H54 (cell line): Measurements from ENCODE around the gene CCDC157.
A peak's percentile ranks its signal among the peaks of the same experiment; 100 is the strongest.

ENCODE experiments used
- DNase-seq: peaks from one replicate; pipeline ENCODE4 v3.0.0; 2011; ENCODE audit warnings: low spot score, mixed read lengths; ENCODE audit not compliant: insufficient read length
- FAIRE-seq: peaks from 3 replicates; lab custom pipeline; 2011; peaks lifted over from hg19 to GRCh38; lab: Jason Lieb, UNC
- POLR2A ChIP-seq: IDR thresholded peaks from 2 replicates; pipeline ENCODE4 v1.6.1; 2011; ENCODE audit warnings: low read depth, mild to moderate bottlenecking, low read length

Gene CCDC157

DNA sequence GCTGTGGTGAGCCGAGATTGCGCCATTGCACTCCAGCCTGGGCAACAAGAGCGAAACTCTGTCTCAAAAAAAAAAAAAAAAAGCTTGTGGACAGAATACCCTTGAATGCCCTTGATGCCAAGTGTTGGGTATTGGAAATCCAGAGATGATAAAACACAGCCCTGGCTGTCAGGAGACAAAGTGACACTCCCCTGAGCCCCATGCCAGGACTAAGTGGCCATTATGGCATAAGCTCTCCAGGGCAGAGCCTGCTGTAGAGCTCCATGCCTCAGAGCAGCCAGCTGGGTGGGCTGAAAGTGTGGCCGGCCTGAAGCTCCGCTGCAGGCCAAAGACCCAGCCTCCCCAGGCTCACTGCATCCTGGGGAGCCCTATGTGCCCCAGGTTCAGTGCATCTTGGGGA is 25.5 kb downstream of the CCDC157 start:
- FAIRE-seq, result no peak
- TF ChIP-seq POLR2A, result no peak
- no peak for DNase-seq

GRCh38 chr22:30383061-30383460 is 26.3 kb downstream of the CCDC157 start:
- TF ChIP-seq POLR2A, result no peak
- FAIRE-seq (no peak), DNase-seq (no peak)

DNA sequence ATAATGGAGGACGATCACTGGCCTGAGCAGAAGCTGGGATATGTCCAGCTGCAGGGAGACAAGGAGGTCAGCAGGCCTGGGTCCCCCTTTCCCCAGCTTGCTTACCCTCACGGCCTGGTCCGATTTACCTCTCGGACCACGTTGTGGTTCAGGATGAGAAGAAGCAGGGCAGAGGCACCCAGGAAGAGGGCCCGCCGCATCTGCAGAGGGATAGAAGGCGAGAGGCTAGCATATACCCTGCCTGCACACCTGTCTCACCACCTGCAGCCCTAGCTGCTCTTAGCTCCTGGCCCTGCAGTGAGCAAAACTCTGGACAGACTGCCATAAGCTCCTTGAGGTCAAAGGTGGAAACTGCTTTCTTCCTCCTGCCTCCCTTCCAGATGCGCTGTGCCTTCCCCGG is 29.1 kb downstream of the CCDC157 start:
- DNase-seq, result no peak
- no peak for TF ChIP-seq POLR2A
- no peak for FAIRE-seq

- DNase-seq, result no peak
- FAIRE-seq, result no peak
- TF ChIP-seq POLR2A, result no peak
Measured at GRCh38 chr22:30386608-30386959, 29.8 kb downstream of the CCDC157 start.

DNA sequence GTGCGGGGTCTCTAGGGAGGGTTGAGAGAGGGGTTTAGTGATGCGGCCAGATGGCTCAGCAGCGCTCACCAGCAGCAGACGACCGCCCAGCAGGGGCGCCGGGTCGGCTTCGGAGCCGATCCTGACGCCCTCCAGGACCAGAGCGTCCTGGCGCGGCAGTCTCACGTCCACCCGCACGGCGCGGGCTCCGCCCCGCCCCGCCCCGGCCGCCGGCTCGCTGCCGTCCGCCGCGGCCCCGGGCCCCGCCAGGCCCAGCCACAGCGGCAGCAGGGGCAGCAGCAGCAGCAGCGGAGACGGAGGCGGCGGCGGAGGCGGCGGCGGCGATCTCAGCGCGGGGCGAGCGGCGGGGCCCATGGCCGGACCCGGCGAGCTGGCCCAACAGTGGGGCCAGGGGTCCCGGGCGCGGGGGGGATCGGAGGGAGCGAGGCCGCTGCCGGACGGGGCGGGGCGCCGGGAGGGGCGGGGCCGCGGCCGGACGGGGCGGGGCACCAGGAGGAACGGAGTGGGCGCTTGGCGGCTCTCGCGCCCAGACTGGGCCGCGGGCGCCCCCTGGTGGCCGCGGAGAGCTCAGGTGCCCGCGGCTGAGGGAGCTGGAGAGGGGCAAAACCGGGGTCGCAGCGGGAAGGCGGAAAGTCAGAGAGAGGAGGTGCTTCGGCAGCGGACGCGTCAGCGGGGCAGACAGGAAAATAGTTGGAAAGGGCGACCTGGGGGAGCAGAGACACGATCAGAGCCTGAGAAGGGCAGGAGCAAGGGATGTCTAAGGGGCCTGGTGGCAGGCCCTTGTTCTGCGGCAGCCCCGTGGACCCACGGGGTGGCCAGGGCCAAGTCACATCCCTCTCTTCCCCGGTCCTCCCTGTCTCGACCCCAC is 30.4 kb downstream of the CCDC157 start, which contains the start of gene RNF215:
RNF215 (minus strand) TSS at position 452 of the 868 bp plus-strand sequence; CDS start at position 354, 98 bp downstream.
- FAIRE-seq (no peak), DNase-seq (peak; percentile 76)
- peak; percentile 44; the same call in 1 of the 2 replicates for TF ChIP-seq POLR2A

DNA sequence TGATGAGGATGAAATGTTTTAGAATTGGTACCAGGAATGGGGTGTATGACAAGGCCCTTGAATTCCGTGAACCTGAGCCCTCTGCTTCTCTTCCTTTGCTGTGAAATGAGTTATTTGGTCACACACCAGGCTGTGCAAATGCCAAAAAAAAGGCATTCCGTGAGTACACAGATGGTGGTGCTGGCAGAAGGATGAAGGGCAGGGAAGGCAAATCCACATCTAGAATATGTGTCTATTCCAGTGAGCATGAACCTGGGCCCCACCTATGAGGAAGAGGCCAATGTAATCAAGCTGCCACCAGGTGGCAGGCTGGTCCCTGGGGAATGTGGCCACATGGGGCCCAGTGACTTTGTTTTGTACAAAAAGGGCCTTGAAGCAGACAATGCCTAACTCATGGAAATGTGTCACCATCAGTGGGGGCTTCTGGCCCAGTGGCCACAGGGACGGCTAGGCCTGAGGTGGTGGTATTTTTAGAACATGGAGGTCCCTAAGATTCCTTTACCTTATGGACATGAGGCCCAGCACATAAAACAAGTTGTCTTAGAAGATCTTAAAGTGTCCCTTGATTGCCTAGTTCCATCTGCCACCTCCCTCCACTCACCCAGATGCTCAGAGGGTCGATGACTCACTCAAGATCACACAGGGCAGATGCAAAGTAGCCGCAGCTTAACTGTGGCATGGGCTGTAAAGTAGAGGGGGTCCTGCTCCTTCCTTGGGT is 34.3 kb downstream of the CCDC157 start:
- FAIRE-seq (no peak), DNase-seq (peak; percentile 40)
- no peak for TF ChIP-seq POLR2A

DNA sequence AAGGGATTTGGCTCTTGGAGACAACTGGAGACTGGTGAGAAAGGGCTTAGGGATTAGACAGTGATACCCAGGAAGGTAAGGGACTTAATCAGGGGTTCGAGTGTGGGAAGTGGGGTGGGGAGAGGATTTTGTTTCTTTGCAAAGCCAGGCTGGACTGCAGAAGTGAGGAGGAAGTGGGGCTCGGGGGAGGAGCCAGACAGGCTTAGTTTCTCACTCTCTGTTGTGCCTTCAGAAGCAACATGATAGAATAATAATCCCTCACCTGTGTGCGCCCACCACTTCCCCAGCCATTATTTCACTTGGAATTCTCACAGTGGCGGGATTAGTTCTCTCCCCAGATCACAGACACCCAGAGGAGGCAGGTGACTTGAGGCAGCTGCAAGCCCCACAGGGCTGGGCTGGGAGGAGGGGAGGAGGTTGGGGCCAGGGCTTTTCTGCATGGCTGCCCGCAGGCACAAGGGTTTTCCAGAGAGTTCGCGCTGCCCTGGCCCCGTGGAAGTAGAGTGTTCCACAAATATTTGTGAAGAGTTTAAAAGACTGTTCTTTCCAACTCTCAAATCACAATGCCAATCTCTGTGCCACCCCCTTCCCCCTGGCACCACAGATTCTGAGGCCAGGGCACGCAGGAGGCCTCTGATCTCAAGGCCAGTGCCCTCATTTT is 36.0 kb downstream of the CCDC157 start:
- FAIRE-seq (no peak), DNase-seq (no peak)
- TF ChIP-seq POLR2A, result no peak

GRCh38 chr22:30393322-30393680 is 36.5 kb downstream of the CCDC157 start:
- no peak for TF ChIP-seq POLR2A
- FAIRE-seq (no peak), DNase-seq (no peak)

DNA sequence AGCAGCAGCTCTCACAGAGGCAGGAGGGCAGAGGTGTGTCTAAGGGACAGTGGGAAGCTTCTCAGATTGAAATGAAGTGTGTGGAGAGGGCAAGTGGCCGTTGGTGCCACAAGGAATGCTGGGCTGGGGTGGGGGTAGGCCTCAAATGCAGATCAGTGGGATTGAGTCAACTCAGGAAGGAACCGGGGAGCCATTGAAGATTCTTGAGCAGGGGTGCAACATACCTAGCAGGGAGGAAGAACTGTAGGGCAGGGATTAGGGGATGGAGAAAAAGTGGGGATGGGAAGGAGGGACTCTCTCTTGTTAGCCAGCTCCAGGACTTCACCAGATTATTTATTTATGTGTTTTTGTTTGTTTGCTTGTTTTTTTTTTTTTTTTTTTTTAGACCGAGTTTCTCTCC is 37.1 kb downstream of the CCDC157 start:
- TF ChIP-seq POLR2A, result no peak
- DNase-seq (no peak), FAIRE-seq (no peak)

DNA sequence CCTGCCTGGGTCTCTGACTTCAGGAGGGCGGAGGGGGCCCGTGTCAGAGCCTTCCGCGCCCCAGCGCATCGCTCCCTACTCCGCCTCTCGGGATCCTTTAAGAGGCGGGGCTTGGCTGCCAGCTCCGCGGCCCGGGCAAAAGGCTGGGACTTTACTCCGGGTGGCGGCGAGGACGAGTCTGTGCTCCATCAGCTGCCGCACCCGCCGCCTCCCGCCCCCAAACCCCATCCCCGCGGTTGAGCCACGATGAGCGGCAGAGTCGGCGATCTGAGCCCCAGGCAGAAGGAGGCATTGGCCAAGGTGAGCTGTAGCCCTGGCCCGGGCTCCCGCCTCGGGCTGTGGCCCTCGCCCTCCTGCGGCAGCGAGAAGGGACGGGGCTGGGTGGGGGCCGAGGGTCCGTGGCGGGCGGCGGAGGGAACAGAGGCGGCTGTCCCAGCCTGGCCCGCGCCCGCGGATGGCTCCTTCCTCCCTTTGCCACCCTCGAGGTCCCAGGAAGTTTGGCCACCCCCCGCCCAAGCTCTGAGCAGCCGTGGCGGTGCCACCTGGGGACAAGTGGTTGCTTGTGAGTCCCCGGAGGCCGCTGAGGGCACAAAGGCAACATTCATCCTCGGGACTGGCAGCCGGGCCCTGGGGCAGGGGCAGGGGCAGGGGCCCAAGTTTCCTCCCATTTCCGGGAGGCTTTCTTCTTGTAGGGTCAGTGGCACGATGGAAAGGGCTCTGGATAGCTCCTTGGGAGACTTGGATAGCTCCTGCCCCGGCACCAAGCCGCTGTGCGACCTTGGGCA is 40.3 kb downstream of the CCDC157 start, which contains the start of gene SEC14L2:
SEC14L2 (plus strand) TSS at position 148 of the 785 bp plus-strand sequence; CDS start at position 247, 99 bp downstream.
- FAIRE-seq (no peak), DNase-seq (no peak)
- TF ChIP-seq POLR2A, result 0 out of 2 replicates have a peak, but pooled peaks have one; percentile 55

- no peak for DNase-seq
- no peak for FAIRE-seq
- no peak for TF ChIP-seq POLR2A
Measured at GRCh38 chr22:30397656-30398635, 41.1 kb downstream of the CCDC157 start.
